T47D (cell line): ENCODE data around the gene CRY1.

Source experiments
- DNase-seq, 2 experiments: peaks; one replicate each; pipeline versions ENCODE4 v3.0.0 to v3.0.0-alpha.2; 2011 to 2012; ENCODE audit warnings: low read depth in 1 of 2, low spot score in 1 of 2
- JUND ChIP-seq: IDR thresholded peaks from 2 replicates; pipeline ENCODE4 v1.6.1; 2012; ENCODE audit warnings: low read depth
- in situ Hi-C: cut with HindIII; loops from 2 replicates; pipeline ENCODE4 v1.10.0; 2016; ENCODE audit warnings: low sequenced_read_pairs, low pct_unique_long_range_greater_than_20kb

Gene CRY1

GRCh38 chr12:107103097-107103496, 9.7 kb upstream of the CRY1 start:
- DNase-seq, result no peak
- no peak for TF ChIP-seq JUND
- in situ Hi-C loops, result no loop called here

GRCh38 chr12:107102294-107102693, 8.9 kb upstream of the CRY1 start:
- in situ Hi-C loops, result no loop called here
- TF ChIP-seq JUND, result no peak
- DNase-seq, result no peak

GRCh38 chr12:107101651-107102050, 8.3 kb upstream of the CRY1 start:
- no peak for DNase-seq
- no peak for TF ChIP-seq JUND
- in situ Hi-C loops, result no loop called here

GRCh38 chr12:107099917-107100316, 6.6 kb upstream of the CRY1 start:
- TF ChIP-seq JUND, result no peak
- DNase-seq, result no peak
- in situ Hi-C loops, result no loop called here

DNA sequence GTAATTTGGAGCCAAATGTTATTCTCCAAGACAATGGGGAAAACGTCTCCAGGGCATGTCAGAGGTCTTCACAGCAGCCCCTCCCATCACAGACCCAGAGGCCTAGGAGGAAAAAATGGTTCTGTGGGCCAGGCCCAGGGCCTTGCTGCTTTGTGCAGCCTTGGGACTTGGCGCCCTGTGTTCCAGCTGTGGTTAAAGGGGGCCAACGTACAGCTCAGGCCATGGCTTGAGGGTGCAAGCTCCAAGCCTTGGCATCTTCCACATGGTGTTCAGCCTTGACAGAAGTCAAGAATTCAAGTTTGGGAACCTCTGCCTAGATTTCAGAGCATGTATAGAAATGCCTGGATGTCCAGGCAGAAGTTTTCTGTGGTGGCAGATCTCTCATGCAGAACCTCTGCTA, 3.2 kb upstream of the CRY1 start:
- TF ChIP-seq JUND, result no peak
- DNase-seq, result no peak
- in situ Hi-C loops, result no loop called here

DNA sequence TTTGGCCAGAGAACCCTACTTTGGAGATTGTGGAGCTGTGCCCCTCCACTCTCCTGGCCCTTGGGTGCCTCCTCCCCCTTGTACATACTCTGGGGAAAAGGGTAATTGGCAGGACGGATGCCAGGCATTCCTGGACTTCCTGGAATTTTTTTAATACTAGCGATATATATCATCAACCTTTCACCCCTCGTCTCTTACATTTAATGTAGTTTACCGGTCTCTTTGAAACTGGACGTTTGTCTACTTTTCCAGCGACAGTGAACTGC, 767 bp upstream of the CRY1 start:
- DNase-seq, result no peak
- in situ Hi-C loops, result no loop called here
- TF ChIP-seq JUND, result no peak

- DNase-seq, result peak in 1 of 2 experiments; percentile 41
- TF ChIP-seq JUND, result no peak
- in situ Hi-C loops, result no loop called here
Observed at GRCh38 chr12:107092669-107093416, 506 bp downstream of the CRY1 start.

DNA sequence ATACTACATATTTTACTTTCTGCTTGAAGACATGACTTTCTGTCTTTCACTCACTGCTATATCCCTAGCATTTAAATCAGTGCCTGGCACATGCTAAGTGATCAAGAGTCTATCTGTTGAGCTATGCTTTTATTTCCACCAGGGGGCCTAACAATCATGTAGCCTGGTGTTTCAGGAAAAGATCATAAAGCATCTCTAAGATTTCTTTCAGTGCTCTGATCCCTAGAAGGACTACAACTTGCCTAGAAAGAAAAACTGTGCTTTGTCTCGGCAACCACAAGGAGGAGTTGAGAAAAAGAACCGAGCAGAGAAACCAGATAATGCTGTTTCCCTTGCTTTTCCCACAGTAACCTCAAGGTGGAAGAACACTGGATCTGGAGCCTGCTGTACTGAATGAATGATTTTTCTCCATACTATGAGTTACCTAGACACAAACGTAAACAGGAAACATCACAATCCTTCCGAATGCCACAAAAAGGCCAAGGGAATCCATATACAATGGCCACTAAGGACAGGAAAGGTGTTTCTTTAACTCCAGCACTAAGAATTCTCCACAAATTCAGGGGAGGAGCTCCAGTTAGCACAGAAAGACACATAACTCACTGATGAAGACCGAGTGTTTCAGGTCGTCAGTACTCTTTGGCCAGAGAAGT, 1.2 kb downstream of the CRY1 start:
- in situ Hi-C loops, result no loop called here
- TF ChIP-seq JUND, result no peak
- DNase-seq, result peak; percentile 58 to 96

GRCh38 chr12:107091381-107091780, 2.0 kb downstream of the CRY1 start:
- in situ Hi-C loops, result no loop called here
- no peak for TF ChIP-seq JUND
- no peak for DNase-seq

DNA sequence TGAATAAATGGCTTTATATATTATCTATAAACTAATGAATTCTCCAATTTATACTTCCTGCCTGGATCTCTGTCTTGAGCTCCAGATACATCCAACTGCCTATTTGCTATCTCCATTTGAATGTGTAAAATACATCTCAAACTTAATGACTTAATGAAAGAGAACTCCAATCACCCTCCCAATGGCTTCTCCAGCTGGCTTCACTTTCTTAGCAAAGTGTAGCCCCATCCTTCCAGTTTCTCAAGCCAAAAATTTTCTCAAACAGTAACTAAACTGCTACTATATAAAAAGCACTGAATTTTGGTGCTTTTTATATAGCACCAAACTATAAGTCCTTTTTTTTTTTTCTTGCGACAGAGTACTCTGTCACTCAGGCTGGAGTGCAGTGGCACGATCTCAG, 2.6 kb downstream of the CRY1 start:
- in situ Hi-C loops, result no loop called here
- TF ChIP-seq JUND, result no peak
- DNase-seq, result no peak

DNA sequence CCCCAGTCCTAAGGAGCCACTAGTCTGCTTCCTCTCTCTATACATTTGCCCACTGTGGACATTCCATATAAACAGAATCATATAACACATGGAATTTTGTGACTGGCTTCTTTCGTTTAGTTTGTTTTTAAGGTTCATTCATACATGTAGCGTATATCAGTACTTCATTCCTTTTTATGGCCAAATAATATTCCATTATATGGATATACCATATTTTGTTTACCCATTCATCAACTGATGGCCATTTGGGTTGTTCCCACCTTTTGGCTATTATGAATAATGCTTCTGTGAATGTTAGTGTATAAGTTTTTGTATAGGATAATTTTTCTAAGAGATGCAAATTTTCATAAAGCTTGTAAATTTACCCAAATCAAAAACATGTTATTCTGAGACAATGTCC, 4.4 kb downstream of the CRY1 start:
- TF ChIP-seq JUND, result no peak
- no peak for DNase-seq
- in situ Hi-C loops, result no loop called here

DNA sequence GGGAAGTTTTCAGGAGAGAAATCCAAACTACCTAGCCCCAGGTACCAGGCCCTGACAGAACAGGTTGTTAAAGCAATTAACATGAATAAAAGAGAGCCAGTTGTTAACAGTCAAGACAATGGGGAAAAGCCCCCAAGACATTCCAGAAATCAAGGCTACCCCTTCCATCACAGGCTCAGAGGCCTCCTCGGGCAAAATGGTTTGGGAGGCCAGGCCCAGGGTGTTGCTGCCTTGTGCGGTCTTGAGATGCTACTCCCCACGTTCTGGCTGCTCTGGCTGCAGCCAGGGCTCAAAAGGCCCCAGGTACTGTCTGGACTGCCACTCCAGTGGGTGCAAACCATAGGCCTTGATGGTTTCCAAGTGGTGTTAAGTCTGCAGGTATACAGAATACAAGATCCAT, 7.0 kb downstream of the CRY1 start:
- no peak for TF ChIP-seq JUND
- DNase-seq, result no peak
- in situ Hi-C loops, result no loop called here

GRCh38 chr12:107081778-107082177, 11.6 kb downstream of the CRY1 start:
- TF ChIP-seq JUND, result no peak
- no peak for DNase-seq
- in situ Hi-C loops, result no loop called here

DNA sequence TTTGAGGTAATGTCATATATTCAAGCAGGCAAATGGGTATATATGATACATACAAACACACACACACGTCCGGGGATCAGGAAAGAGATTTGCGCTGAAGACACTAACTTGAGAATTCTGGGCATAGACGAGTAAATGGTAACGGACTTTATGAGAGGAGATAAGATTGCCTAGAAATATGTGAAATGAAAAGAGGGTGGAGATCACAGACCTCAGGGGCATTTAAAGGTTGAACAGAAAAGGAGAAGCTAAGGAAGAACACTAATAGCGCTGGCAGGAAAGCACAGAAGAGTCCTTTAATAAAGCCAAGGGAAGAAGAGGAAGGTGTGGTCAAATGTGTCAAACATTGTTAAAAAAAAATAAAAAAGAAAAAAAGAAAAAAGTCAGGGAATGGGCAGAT, 13.1 kb downstream of the CRY1 start:
- TF ChIP-seq JUND, result no peak
- DNase-seq, result no peak
- in situ Hi-C loops, result no loop called here
